ENCODE results near the gene NAA20.

NAA20 gene

GRCh38 chr20:20020908-20021307 is 3.7 kb downstream of the NAA20 start:
- H3K9me3 ChIP-seq (ENCODE audit: insufficient read depth, low read length), result no peaks in the 10 kb centered on the region
- H3K4me3 ChIP-seq (ENCODE audit: insufficient read length, low read depth), result no peak overlapping the region
- H3K9ac ChIP-seq (ENCODE audit: insufficient read length, low read depth), result no peak overlapping the region
- peaks cover 51% of the 10 kb centered on the region for H3K36me3 ChIP-seq (ENCODE audit: insufficient read depth, insufficient read length, low read length)
- no peak for DNase-seq (ENCODE audit: low read depth, low spot score)
- peaks cover 2% of the 10 kb centered on the region for H3K4me1 ChIP-seq (ENCODE audit: insufficient read depth, insufficient read length)
- TF ChIP-seq YY1 (IDR thresholded peaks at IDR 0.05; ENCODE audit: insufficient read depth, insufficient read length), result no peak
- TF ChIP-seq SUZ12 (IDR thresholded peaks at IDR 0.05; ENCODE audit: extremely low read depth, insufficient read depth, insufficient read length), result no peak
- no peak for TF ChIP-seq ZNF274 (IDR thresholded peaks at IDR 0.05; ENCODE audit: low read depth, low read length)
- no peaks in the 10 kb centered on the region for H3K27me3 ChIP-seq (ENCODE audit: insufficient read depth, insufficient read length)

GRCh38 chr20:20021835-20022234 is 4.7 kb downstream of the NAA20 start:
- no peak for DNase-seq (ENCODE audit: low read depth, low spot score)
- Histone ChIP-seq H3K36me3 (ENCODE audit: insufficient read depth, insufficient read length, low read length) (peaks cover 59% of the 10 kb centered on the region), H3K27me3 (ENCODE audit: insufficient read depth, insufficient read length) (no peaks in the 10 kb centered on the region), H3K9ac (ENCODE audit: insufficient read length, low read depth) (no peak overlapping the region), H3K9me3 (ENCODE audit: insufficient read depth, low read length) (no peaks in the 10 kb centered on the region), H3K4me1 (ENCODE audit: insufficient read depth, insufficient read length) (peaks cover 2% of the 10 kb centered on the region), H3K4me3 (ENCODE audit: insufficient read length, low read depth) (no peak overlapping the region)
- TF ChIP-seq ZNF274 (IDR thresholded peaks at IDR 0.05; ENCODE audit: low read depth, low read length) (no peak), YY1 (IDR thresholded peaks at IDR 0.05; ENCODE audit: insufficient read depth, insufficient read length) (no peak), SUZ12 (IDR thresholded peaks at IDR 0.05; ENCODE audit: extremely low read depth, insufficient read depth, insufficient read length) (no peak)

- TF ChIP-seq ZNF274 (IDR thresholded peaks at IDR 0.05; ENCODE audit: low read depth, low read length), result no peak
- TF ChIP-seq SUZ12 (IDR thresholded peaks at IDR 0.05; ENCODE audit: extremely low read depth, insufficient read depth, insufficient read length), result no peak
- no peak for TF ChIP-seq YY1 (IDR thresholded peaks at IDR 0.05; ENCODE audit: insufficient read depth, insufficient read length)
- Histone ChIP-seq H3K36me3 (ENCODE audit: insufficient read depth, insufficient read length, low read length) (peaks cover 65% of the 10 kb centered on the region), H3K27me3 (ENCODE audit: insufficient read depth, insufficient read length) (no peaks in the 10 kb centered on the region), H3K9ac (ENCODE audit: insufficient read length, low read depth) (no peak overlapping the region), H3K9me3 (ENCODE audit: insufficient read depth, low read length) (no peaks in the 10 kb centered on the region), H3K4me3 (ENCODE audit: insufficient read length, low read depth) (no peak overlapping the region), H3K4me1 (ENCODE audit: insufficient read depth, insufficient read length) (peaks cover 2% of the 10 kb centered on the region)
- DNase-seq (ENCODE audit: low read depth, low spot score), result no peak
Measured at GRCh38 chr20:20022498-20022897, 5.3 kb downstream of the NAA20 start.

GRCh38 chr20:20023395-20023794 is 6.2 kb downstream of the NAA20 start:
- Histone ChIP-seq H3K4me1 (ENCODE audit: insufficient read depth, insufficient read length) (peaks cover under 1% of the 10 kb centered on the region), H3K9ac (ENCODE audit: insufficient read length, low read depth) (no peak overlapping the region), H3K27me3 (ENCODE audit: insufficient read depth, insufficient read length) (no peaks in the 10 kb centered on the region), H3K36me3 (ENCODE audit: insufficient read depth, insufficient read length, low read length) (peaks cover 65% of the 10 kb centered on the region), H3K9me3 (ENCODE audit: insufficient read depth, low read length) (no peaks in the 10 kb centered on the region), H3K4me3 (ENCODE audit: insufficient read length, low read depth) (no peak overlapping the region)
- DNase-seq (ENCODE audit: low read depth, low spot score), result no peak
- TF ChIP-seq YY1 (IDR thresholded peaks at IDR 0.05; ENCODE audit: insufficient read depth, insufficient read length) (no peak), SUZ12 (IDR thresholded peaks at IDR 0.05; ENCODE audit: extremely low read depth, insufficient read depth, insufficient read length) (no peak), ZNF274 (IDR thresholded peaks at IDR 0.05; ENCODE audit: low read depth, low read length) (no peak)

GRCh38 chr20:20024942-20025341 is 7.8 kb downstream of the NAA20 start:
- TF ChIP-seq ZNF274 (IDR thresholded peaks at IDR 0.05; ENCODE audit: low read depth, low read length) (no peak), SUZ12 (IDR thresholded peaks at IDR 0.05; ENCODE audit: extremely low read depth, insufficient read depth, insufficient read length) (no peak), YY1 (IDR thresholded peaks at IDR 0.05; ENCODE audit: insufficient read depth, insufficient read length) (no peak)
- no peak overlapping the region for H3K9ac ChIP-seq (ENCODE audit: insufficient read length, low read depth)
- no peak for DNase-seq (ENCODE audit: low read depth, low spot score)
- peaks cover 59% of the 10 kb centered on the region for H3K36me3 ChIP-seq (ENCODE audit: insufficient read depth, insufficient read length, low read length)
- no peaks in the 10 kb centered on the region for H3K27me3 ChIP-seq (ENCODE audit: insufficient read depth, insufficient read length)
- no peaks in the 10 kb centered on the region for H3K4me1 ChIP-seq (ENCODE audit: insufficient read depth, insufficient read length)
- no peak overlapping the region for H3K4me3 ChIP-seq (ENCODE audit: insufficient read length, low read depth)
- H3K9me3 ChIP-seq (ENCODE audit: insufficient read depth, low read length), result no peaks in the 10 kb centered on the region

- H3K36me3 ChIP-seq (ENCODE audit: insufficient read depth, insufficient read length, low read length), result peaks cover 62% of the 10 kb centered on the region
Measured at GRCh38 chr20:20027284-20027683, 10.1 kb downstream of the NAA20 start.

GRCh38 chr20:20031790-20032189 is 14.6 kb downstream of the NAA20 start:
- no peak overlapping the region for H3K9ac ChIP-seq (ENCODE audit: insufficient read length, low read depth)
- peaks cover 78% of the 10 kb centered on the region for H3K36me3 ChIP-seq (ENCODE audit: insufficient read depth, insufficient read length, low read length)
- H3K9me3 ChIP-seq (ENCODE audit: insufficient read depth, low read length), result no peaks in the 10 kb centered on the region
- TF ChIP-seq ZNF274 (IDR thresholded peaks at IDR 0.05; ENCODE audit: low read depth, low read length) (no peak), SUZ12 (IDR thresholded peaks at IDR 0.05; ENCODE audit: extremely low read depth, insufficient read depth, insufficient read length) (no peak), YY1 (IDR thresholded peaks at IDR 0.05; ENCODE audit: insufficient read depth, insufficient read length) (no peak)
- no peak overlapping the region for H3K4me3 ChIP-seq (ENCODE audit: insufficient read length, low read depth)
- H3K4me1 ChIP-seq (ENCODE audit: insufficient read depth, insufficient read length), result no peaks in the 10 kb centered on the region
- no peak for DNase-seq (ENCODE audit: low read depth, low spot score)
- no peaks in the 10 kb centered on the region for H3K27me3 ChIP-seq (ENCODE audit: insufficient read depth, insufficient read length)

More at GRCh38 chr20:20027284-20027683, 10.1 kb downstream of the NAA20 start:
- Histone ChIP-seq H3K4me3 (ENCODE audit: insufficient read length, low read depth) (no peak overlapping the region), H3K9me3 (ENCODE audit: insufficient read depth, low read length) (no peaks in the 10 kb centered on the region), H3K9ac (ENCODE audit: insufficient read length, low read depth) (no peak overlapping the region), H3K4me1 (ENCODE audit: insufficient read depth, insufficient read length) (no peaks in the 10 kb centered on the region), H3K27me3 (ENCODE audit: insufficient read depth, insufficient read length) (no peaks in the 10 kb centered on the region)
- DNase-seq (ENCODE audit: low read depth, low spot score), result no peak
- TF ChIP-seq YY1 (IDR thresholded peaks at IDR 0.05; ENCODE audit: insufficient read depth, insufficient read length) (no peak), ZNF274 (IDR thresholded peaks at IDR 0.05; ENCODE audit: low read depth, low read length) (no peak), SUZ12 (IDR thresholded peaks at IDR 0.05; ENCODE audit: extremely low read depth, insufficient read depth, insufficient read length) (no peak)
